Measurements from ENCODE around the gene DDX47. TPM values are rescaled to one million over a fixed set of nuclear protein-coding genes. Genes with fewer than 3 reads are reported as not detected.

Gene DDX47
- total and polyA plus RNA-seq, 2 experiments from 2014 or later: 54.0 to 90.8 TPM

DNA sequence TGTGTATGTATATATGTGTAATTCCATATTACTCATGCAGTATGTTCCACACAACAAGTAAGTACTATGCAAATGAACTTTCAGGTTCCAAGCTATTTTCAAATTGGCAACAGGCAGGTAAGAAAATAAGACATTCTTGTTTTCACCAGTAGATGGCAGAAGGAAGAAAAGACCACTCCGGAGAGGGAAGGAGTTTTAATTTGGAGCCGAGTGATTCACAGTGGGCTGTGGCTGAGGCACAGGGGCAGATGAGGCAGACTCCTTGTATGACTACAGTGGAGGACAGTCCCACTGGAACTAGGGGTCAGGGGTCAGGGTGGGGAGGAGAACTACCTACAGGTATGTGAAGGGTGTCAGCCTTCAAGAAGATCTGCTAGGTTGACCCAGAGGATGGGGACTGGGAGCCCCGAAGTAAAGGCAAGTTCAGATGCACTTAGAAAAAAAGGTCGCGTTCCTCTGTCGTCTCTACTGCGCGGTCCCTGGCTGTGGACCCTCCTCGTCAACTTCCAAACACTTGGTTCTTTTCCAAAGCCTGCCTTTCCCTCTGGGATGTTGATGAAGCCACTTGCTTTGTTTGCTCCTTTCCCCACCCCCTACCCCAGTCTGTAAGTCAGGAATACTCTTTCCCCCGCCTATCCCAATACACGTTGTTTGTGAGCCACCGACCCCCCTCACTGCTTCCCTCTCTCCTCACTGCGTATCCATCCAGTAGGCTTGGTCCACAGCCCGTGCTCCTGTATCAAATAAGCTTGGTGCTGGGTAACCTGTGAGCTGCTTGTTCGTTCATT lies 24.1 kb downstream of the DDX47 start:
- peaks cover 3% of the 10 kb centered on the region; the same call in 1 of the 2 replicates for H3K36me3 ChIP-seq (ENCODE audit: insufficient read depth)

DNA sequence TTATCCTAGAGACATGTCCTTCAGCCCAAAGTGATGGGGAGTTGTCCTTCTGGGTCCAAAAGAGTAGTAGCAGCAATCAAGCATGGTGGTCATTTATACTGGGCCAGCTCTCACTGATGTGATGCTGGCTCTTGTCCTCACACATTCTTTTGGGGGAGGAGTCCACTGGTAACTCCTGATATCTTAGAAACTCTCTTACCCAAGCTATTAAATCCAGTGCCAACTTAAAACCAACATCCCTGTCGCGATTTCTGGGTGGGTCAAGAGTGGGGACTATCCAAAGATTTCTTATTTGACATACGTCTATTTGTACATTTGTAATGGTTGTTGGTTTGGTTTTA lies 24.6 kb downstream of the DDX47 start:
- peaks cover under 1% of the 10 kb centered on the region for H3K27me3 Mint-ChIP-seq (ENCODE audit: insufficient read depth, low read depth, poor library complexity)
- peaks cover 3% of the 10 kb centered on the region; the same call in 1 of the 3 replicates for H3K9me3 Mint-ChIP-seq
- no peak overlapping the region for H3K4me2 ChIP-seq
- H3K79me2 ChIP-seq (replicated peaks; ENCODE audit: insufficient read depth): no peaks in the 10 kb centered on the region
- no peaks in the 10 kb centered on the region for H3K9me2 ChIP-seq (ENCODE audit: insufficient read depth)
- H3K4me3 ChIP-seq: no peak overlapping the region
- H3K27ac ChIP-seq (ENCODE audit: low read depth): no peak overlapping the region
- peaks cover 3% of the 10 kb centered on the region; the same call in 1 of the 2 replicates for H3K36me3 ChIP-seq (ENCODE audit: insufficient read depth)
- peaks cover 13% of the 10 kb centered on the region for H3K4me1 Mint-ChIP-seq
- no peak overlapping the region for H3K4me3 Mint-ChIP-seq
- H3K36me3 Mint-ChIP-seq (ENCODE audit: low read depth): peaks cover 13% of the 10 kb centered on the region
- peak overlapping the region; percentile 74; the same call in 1 of the 2 replicates for H3K27ac Mint-ChIP-seq
- DNase-seq (ENCODE audit: low spot score) (no peak), ATAC-seq (no peak)
- H3F3A ChIP-seq (replicated peaks; ENCODE audit: low read depth): no peaks in the 10 kb centered on the region
- H3K27me3 ChIP-seq (ENCODE audit: insufficient read depth): no peaks in the 10 kb centered on the region
- 0 out of 2 replicates have a peak, but pooled peaks cover 4% of the 10 kb centered on the region for H3K4me1 ChIP-seq (ENCODE audit: insufficient read depth)
- 0 out of 2 replicates have a peak, but pooled peaks cover 5% of the 10 kb centered on the region for H4K20me1 ChIP-seq (replicated peaks; ENCODE audit: insufficient read depth)
- H2AFZ ChIP-seq: no peak overlapping the region
- TF ChIP-seq STAT1 (IDR thresholded peaks at IDR 0.05; ENCODE audit: unreplicated experiment) (no peak), NANOG (IDR thresholded peaks at IDR 0.05; ENCODE audit: borderline replicate concordance) (no peak), ZNF114 (CRISPR knock-in tag; IDR thresholded peaks at IDR 0.05) (no peak), CREB1 (CRISPR knock-in tag; IDR thresholded peaks at IDR 0.05; ENCODE audit: low read depth) (no peak), EZH2phosphoT487 (IDR thresholded peaks at IDR 0.05; ENCODE audit: unreplicated experiment) (no peak), EZH2 (IDR thresholded peaks at IDR 0.05; ENCODE audit: low read depth, unreplicated experiment) (no peak)
- TF ChIP-seq, protein P1, sequence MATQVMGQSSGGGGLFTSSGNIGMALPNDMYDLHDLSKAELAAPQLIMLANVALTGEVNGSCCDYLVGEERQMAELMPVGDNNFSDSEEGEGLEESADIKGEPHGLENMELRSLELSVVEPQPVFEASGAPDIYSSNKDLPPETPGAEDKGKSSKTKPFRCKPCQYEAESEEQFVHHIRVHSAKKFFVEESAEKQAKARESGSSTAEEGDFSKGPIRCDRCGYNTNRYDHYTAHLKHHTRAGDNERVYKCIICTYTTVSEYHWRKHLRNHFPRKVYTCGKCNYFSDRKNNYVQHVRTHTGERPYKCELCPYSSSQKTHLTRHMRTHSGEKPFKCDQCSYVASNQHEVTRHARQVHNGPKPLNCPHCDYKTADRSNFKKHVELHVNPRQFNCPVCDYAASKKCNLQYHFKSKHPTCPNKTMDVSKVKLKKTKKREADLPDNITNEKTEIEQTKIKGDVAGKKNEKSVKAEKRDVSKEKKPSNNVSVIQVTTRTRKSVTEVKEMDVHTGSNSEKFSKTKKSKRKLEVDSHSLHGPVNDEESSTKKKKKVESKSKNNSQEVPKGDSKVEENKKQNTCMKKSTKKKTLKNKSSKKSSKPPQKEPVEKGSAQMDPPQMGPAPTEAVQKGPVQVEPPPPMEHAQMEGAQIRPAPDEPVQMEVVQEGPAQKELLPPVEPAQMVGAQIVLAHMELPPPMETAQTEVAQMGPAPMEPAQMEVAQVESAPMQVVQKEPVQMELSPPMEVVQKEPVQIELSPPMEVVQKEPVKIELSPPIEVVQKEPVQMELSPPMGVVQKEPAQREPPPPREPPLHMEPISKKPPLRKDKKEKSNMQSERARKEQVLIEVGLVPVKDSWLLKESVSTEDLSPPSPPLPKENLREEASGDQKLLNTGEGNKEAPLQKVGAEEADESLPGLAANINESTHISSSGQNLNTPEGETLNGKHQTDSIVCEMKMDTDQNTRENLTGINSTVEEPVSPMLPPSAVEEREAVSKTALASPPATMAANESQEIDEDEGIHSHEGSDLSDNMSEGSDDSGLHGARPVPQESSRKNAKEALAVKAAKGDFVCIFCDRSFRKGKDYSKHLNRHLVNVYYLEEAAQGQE (IDR thresholded peaks at IDR 0.05; ENCODE audit: unreplicated experiment): no peak

More for the DNA sequence above, 24.1 kb downstream of the DDX47 start:
- 0 out of 2 replicates have a peak, but pooled peaks cover 4% of the 10 kb centered on the region for H3K4me1 ChIP-seq (ENCODE audit: insufficient read depth)
- peak overlapping the region; percentile 74; the same call in 1 of the 2 replicates for H3K27ac Mint-ChIP-seq
- H3K4me2 ChIP-seq: no peak overlapping the region
- H4K20me1 ChIP-seq (replicated peaks; ENCODE audit: insufficient read depth): 0 out of 2 replicates have a peak, but pooled peaks cover 5% of the 10 kb centered on the region
- no peaks in the 10 kb centered on the region for H3F3A ChIP-seq (replicated peaks; ENCODE audit: low read depth)
- H3K9me2 ChIP-seq (ENCODE audit: insufficient read depth): no peaks in the 10 kb centered on the region
- peaks cover 13% of the 10 kb centered on the region for H3K4me1 Mint-ChIP-seq
- no peak overlapping the region for H2AFZ ChIP-seq
- peaks cover 17% of the 10 kb centered on the region for H3K36me3 Mint-ChIP-seq (ENCODE audit: low read depth)
- H3K9me3 Mint-ChIP-seq: no peaks in the 10 kb centered on the region; the same call in 2 of the 3 replicates
- no peak overlapping the region for H3K27ac ChIP-seq (ENCODE audit: low read depth)
- peak; percentile 89 for ATAC-seq
- peak; percentile 83 for DNase-seq (ENCODE audit: low spot score)
- H3K79me2 ChIP-seq (replicated peaks; ENCODE audit: insufficient read depth): no peaks in the 10 kb centered on the region
- no peak overlapping the region for H3K4me3 Mint-ChIP-seq
- no peak overlapping the region for H3K4me3 ChIP-seq
- no peaks in the 10 kb centered on the region for H3K27me3 Mint-ChIP-seq (ENCODE audit: insufficient read depth, low read depth, poor library complexity)
- H3K27me3 ChIP-seq (ENCODE audit: insufficient read depth): no peaks in the 10 kb centered on the region
- TF ChIP-seq, protein P2, sequence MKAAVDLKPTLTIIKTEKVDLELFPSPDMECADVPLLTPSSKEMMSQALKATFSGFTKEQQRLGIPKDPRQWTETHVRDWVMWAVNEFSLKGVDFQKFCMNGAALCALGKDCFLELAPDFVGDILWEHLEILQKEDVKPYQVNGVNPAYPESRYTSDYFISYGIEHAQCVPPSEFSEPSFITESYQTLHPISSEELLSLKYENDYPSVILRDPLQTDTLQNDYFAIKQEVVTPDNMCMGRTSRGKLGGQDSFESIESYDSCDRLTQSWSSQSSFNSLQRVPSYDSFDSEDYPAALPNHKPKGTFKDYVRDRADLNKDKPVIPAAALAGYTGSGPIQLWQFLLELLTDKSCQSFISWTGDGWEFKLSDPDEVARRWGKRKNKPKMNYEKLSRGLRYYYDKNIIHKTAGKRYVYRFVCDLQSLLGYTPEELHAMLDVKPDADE (IDR thresholded peaks at IDR 0.05): no peak
- peak; percentile 68 to 78 for TF ChIP-seq CTCF (conservative IDR thresholded peaks at IDR 0.05; ENCODE audit: low read depth in 2 of 2)

All from GM23338 (cell line).